DND-41 (cell line): ENCODE results near the gene COL26A1.

Experiments
- EZH2 ChIP-seq: IDR thresholded peaks from 3 replicates; pipeline ENCODE4 v1.6.1; 2012; ENCODE audit warnings: borderline replicate concordance, low read depth, mild to moderate bottlenecking, moderate library complexity, low read length, inconsistent platforms; ENCODE audit not compliant: severe bottlenecking
- TF ChIP-seq, protein P1 (sequence below): IDR thresholded peaks from 2 replicates; pipeline ENCODE4 v1.5.1; 2012; ENCODE audit warnings: borderline replicate concordance, low read length, moderate library complexity, mild to moderate bottlenecking; ENCODE audit not compliant: poor library complexity, severe bottlenecking; ENCODE audit errors: extremely low read depth

DNA sequence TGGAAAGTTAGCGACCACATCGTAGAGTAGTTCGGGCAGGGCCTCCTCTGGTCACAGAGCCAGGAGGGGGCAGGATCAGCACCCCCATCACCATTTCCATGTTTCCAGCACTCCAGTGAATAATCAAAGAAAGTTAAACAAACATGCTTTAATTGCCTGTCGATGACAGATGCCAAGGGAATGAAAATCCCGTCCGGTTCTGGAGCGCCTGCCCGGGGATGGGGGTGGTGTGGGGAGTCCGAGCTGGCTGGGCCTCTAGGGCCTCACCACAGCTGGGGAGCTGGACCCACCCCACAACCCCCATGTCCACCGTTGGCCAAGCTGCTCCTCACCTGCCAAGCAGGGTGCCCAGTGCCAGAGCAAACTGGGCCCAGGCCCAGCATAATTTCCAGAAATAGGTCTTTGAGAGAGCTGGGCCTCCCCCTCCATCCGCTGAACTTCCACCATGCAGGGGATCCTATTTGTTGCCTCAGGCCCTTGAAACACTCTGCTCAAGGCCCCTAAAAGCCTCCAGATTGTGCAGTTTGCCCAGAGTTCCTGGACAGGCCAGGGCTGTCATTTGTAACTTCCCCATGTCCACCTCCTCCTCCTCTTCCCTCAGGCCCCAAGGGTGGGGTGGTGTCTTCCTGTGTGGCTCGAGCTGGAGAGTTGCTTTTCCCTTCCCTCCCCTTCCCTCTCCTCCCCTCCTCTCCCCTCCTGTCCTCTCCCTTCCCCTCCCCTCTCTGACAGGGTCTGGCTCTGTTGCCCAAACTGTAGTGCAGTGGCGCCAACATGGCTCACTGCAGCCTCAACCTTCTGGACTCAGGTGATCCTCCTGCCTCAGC, 165.4 kb downstream of the COL26A1 start:
- TF ChIP-seq, protein P1, sequence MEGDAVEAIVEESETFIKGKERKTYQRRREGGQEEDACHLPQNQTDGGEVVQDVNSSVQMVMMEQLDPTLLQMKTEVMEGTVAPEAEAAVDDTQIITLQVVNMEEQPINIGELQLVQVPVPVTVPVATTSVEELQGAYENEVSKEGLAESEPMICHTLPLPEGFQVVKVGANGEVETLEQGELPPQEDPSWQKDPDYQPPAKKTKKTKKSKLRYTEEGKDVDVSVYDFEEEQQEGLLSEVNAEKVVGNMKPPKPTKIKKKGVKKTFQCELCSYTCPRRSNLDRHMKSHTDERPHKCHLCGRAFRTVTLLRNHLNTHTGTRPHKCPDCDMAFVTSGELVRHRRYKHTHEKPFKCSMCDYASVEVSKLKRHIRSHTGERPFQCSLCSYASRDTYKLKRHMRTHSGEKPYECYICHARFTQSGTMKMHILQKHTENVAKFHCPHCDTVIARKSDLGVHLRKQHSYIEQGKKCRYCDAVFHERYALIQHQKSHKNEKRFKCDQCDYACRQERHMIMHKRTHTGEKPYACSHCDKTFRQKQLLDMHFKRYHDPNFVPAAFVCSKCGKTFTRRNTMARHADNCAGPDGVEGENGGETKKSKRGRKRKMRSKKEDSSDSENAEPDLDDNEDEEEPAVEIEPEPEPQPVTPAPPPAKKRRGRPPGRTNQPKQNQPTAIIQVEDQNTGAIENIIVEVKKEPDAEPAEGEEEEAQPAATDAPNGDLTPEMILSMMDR, result no peak
- TF ChIP-seq EZH2, result no peak
